MM.1S (cell line): ENCODE data around the gene MIOX.

Source experiments
- EZH2 ChIP-seq: fragments of 300-600 bp; sonication (generic); optimal IDR thresholded peaks from 2 replicates; pipeline ENCODE3; 2017; ENCODE audit warnings: low read depth, mild to moderate bottlenecking, antibody characterized with exemption, low read length, mixed read lengths
- TF ChIP-seq, protein P1 (sequence below): fragments of 300-600 bp; sonication (generic); IDR thresholded peaks from 2 replicates; pipeline ENCODE4 v1.5.1; 2016; ENCODE audit warnings: antibody characterized with exemption, low read length, mixed read lengths

DNA sequence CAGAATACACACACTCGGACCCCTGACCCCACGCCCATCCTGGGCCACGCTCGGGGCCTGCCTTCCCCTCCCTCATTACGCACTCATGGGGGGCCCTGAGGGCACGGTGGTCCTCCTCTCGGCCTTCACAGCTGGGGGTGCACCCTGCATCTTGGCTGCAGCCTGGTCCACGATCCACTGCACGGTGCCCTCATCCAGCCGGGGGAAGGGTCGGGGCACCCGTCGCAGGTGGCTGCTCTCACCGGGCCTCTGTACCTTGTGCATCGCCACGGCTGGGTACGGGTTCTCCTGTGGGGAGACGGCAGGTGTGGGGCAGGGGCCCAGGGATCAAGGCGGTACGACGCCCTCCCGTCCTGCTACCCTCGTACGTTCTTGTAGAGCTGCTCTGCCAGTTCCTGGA is 22.2 kb upstream of the MIOX start:
- TF ChIP-seq, protein P1, sequence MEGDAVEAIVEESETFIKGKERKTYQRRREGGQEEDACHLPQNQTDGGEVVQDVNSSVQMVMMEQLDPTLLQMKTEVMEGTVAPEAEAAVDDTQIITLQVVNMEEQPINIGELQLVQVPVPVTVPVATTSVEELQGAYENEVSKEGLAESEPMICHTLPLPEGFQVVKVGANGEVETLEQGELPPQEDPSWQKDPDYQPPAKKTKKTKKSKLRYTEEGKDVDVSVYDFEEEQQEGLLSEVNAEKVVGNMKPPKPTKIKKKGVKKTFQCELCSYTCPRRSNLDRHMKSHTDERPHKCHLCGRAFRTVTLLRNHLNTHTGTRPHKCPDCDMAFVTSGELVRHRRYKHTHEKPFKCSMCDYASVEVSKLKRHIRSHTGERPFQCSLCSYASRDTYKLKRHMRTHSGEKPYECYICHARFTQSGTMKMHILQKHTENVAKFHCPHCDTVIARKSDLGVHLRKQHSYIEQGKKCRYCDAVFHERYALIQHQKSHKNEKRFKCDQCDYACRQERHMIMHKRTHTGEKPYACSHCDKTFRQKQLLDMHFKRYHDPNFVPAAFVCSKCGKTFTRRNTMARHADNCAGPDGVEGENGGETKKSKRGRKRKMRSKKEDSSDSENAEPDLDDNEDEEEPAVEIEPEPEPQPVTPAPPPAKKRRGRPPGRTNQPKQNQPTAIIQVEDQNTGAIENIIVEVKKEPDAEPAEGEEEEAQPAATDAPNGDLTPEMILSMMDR, result no peak
- TF ChIP-seq EZH2, result no peak
